SU-DHL-6 (cell line): Measurements from ENCODE around the gene HMCN2.

Experiments used
- EZH2phosphoT487 ChIP-seq: fragments of 200-600 bp; sonication (generic), shearing (Covaris generic); conservative IDR thresholded peaks from 2 replicates; pipeline ENCODE4 v1.6.1; 2018; ENCODE audit warnings: mild to moderate bottlenecking, antibody characterized with exemption, low read length, moderate library complexity, mixed read lengths
- TF ChIP-seq, protein P1 (sequence below): fragments of 200-600 bp; sonication (generic); IDR thresholded peaks from one replicate; pipeline ENCODE4 v1.5.1; 2017; ENCODE audit warnings: antibody characterized with exemption, mild to moderate bottlenecking, low read length, moderate library complexity; ENCODE audit not compliant: insufficient read depth, poor library complexity, severe bottlenecking

DNA sequence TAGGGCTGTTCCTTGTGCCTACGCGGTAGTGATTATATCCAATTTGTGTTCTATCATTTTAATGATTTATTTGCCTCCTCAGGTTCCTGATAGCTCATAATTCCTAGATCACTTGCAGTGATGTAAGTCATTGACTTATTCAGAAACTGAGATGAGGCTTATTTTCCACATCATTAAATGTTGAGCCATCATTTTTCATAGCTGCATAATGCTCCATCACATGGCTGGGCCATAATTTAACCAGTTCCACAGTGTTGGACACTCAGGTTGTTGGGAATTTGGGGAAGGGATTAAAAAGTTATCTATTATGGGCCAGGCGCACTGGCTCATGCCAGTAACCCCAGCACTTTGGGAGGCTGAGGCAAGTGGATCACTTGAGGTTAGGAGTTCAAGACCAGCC, 35.8 kb upstream of the HMCN2 start:
- TF ChIP-seq, protein P1, sequence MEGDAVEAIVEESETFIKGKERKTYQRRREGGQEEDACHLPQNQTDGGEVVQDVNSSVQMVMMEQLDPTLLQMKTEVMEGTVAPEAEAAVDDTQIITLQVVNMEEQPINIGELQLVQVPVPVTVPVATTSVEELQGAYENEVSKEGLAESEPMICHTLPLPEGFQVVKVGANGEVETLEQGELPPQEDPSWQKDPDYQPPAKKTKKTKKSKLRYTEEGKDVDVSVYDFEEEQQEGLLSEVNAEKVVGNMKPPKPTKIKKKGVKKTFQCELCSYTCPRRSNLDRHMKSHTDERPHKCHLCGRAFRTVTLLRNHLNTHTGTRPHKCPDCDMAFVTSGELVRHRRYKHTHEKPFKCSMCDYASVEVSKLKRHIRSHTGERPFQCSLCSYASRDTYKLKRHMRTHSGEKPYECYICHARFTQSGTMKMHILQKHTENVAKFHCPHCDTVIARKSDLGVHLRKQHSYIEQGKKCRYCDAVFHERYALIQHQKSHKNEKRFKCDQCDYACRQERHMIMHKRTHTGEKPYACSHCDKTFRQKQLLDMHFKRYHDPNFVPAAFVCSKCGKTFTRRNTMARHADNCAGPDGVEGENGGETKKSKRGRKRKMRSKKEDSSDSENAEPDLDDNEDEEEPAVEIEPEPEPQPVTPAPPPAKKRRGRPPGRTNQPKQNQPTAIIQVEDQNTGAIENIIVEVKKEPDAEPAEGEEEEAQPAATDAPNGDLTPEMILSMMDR = no peak
- TF ChIP-seq EZH2phosphoT487 = no peak
